GM19468 (cell line): ENCODE data around the gene HPRT1.

Experiments
- ATAC-seq: cut with Tn5 transposase; IDR thresholded peaks from one replicate; pipeline ENCODE4 v1.9.1; 2021; ENCODE audit warnings: mild to moderate bottlenecking, moderate library complexity, moderate number of reproducible peaks; ENCODE audit not compliant: unreplicated experiment; ENCODE audit errors: extremely low read depth

The HPRT1 gene

GRCh38 chrX:134541906-134542305 lies 81.9 kb downstream of the HPRT1 start:
- ATAC-seq = no peak

- ATAC-seq = no peak
Measured at GRCh38 chrX:134542485-134542884, 82.5 kb downstream of the HPRT1 start.

GRCh38 chrX:134543288-134543687 lies 83.3 kb downstream of the HPRT1 start:
- ATAC-seq = no peak

- ATAC-seq = no peak
Measured at GRCh38 chrX:134544135-134544512, 84.2 kb downstream of the HPRT1 start.

- ATAC-seq = no peak
Measured at GRCh38 chrX:134544513-134545151, 84.7 kb downstream of the HPRT1 start.

GRCh38 chrX:134545510-134545909 lies 85.5 kb downstream of the HPRT1 start:
- no peak for ATAC-seq

- ATAC-seq = no peak
Measured at GRCh38 chrX:134546187-134546586, 86.2 kb downstream of the HPRT1 start.

GRCh38 chrX:134547047-134547679 lies 87.2 kb downstream of the HPRT1 start:
- ATAC-seq = no peak

GRCh38 chrX:134548257-134549201 lies 88.6 kb downstream of the HPRT1 start:
- ATAC-seq = no peak
